ENCODE measurements around the gene MCRIP2. TPM values are rescaled to one million over a fixed set of nuclear protein-coding genes. Genes with fewer than 3 reads are reported as not detected.

The MCRIP2 gene
- total RNA-seq, 4 donors from 2014 or later = 17.3 to 35.6 (median 28.1) TPM

- no peak overlapping the region for H3K27ac ChIP-seq
Observed at GRCh38 chr16:598823-599739, 42.5 kb upstream of the MCRIP2 start.

GRCh38 chr16:600781-601180, 40.8 kb upstream of the MCRIP2 start:
- Histone ChIP-seq H3K27ac (no peak overlapping the region), H3K4me3 (no peak overlapping the region), H3K9me3 (no peaks in the 10 kb centered on the region), H3K36me3 (peaks cover 0 to 52% (median 4%) of the 10 kb centered on the region in 3 donors), H3K4me1 (peaks cover under 1 to 11% (median 5%) of the 10 kb centered on the region in 3 donors), H3K27me3 (no peaks in the 10 kb centered on the region)
- DNase-seq = no peak
- intact Hi-C loops (cut with DNase I) = no loop called here
- WGBS, 2 donors = 69% methylated on average over 7 of the region's 7 CpGs
- no peak for TF ChIP-seq POLR2A (IDR thresholded peaks at IDR 0.05)
- TF ChIP-seq CTCF (IDR thresholded peaks at IDR 0.05) = no peak

More at GRCh38 chr16:598823-599739, 42.5 kb upstream of the MCRIP2 start:
- WGBS, 2 donors = 95 to 96% methylated on average over 25 to 26 of the region's 43 CpGs
- H3K36me3 ChIP-seq = peaks cover 0 to 52% (median 0%) of the 10 kb centered on the region in 3 donors
- H3K4me1 ChIP-seq = peaks cover 14 to 28% (median 17%) of the 10 kb centered on the region in 3 donors
- intact Hi-C loops (cut with DNase I) = no loop called here
- H3K4me3 ChIP-seq = no peak overlapping the region
- H3K27me3 ChIP-seq = no peaks in the 10 kb centered on the region
- TF ChIP-seq POLR2A (IDR thresholded peaks at IDR 0.05) (no peak), CTCF (IDR thresholded peaks at IDR 0.05) (no peak)
- H3K9me3 ChIP-seq = no peaks in the 10 kb centered on the region
- no peak for DNase-seq

- peaks cover 0 to 31% (median 4%) of the 10 kb centered on the region in 3 donors for H3K36me3 ChIP-seq
- no peak overlapping the region for H3K4me3 ChIP-seq
- no peaks in the 10 kb centered on the region for H3K9me3 ChIP-seq
- TF ChIP-seq CTCF (IDR thresholded peaks at IDR 0.05) = no peak
- TF ChIP-seq POLR2A (IDR thresholded peaks at IDR 0.05) = no peak
- DNase-seq = no peak
- no peaks in the 10 kb centered on the region for H3K27me3 ChIP-seq
- intact Hi-C loops (cut with DNase I) = no loop called here
- H3K27ac ChIP-seq = no peak overlapping the region
- 80 to 91% methylated on average over 5 of the region's 5 CpGs for WGBS, 2 donors
- H3K4me1 ChIP-seq = peaks cover 0 to 26% (median 3%) of the 10 kb centered on the region in 3 donors
Observed at GRCh38 chr16:603933-604332, 37.7 kb upstream of the MCRIP2 start.

GRCh38 chr16:606656-607307, 34.8 kb upstream of the MCRIP2 start:
- TF ChIP-seq CTCF (IDR thresholded peaks at IDR 0.05) (no peak), POLR2A (IDR thresholded peaks at IDR 0.05) (no peak)
- Histone ChIP-seq H3K27me3 (no peaks in the 10 kb centered on the region), H3K36me3 (peaks cover 0 to 7% (median 4%) of the 10 kb centered on the region in 3 donors), H3K9me3 (no peaks in the 10 kb centered on the region), H3K4me1 (peaks cover 11 to 47% (median 12%) of the 10 kb centered on the region in 3 donors), H3K4me3 (no peak overlapping the region), H3K27ac (no peak overlapping the region)
- DNase-seq = no peak
- 84 to 88% methylated on average over 13 to 20 of the region's 22 CpGs for WGBS, 2 donors
- intact Hi-C loops (cut with DNase I) = no loop called here

GRCh38 chr16:608019-608418, 33.6 kb upstream of the MCRIP2 start:
- H3K4me1 ChIP-seq = peaks cover 11 to 47% (median 12%) of the 10 kb centered on the region in 3 donors
- WGBS, 2 donors = 44 to 45% methylated on average over 5 to 10 of the region's 10 CpGs
- peaks cover 0 to 4% (median 0%) of the 10 kb centered on the region in 3 donors for H3K36me3 ChIP-seq
- TF ChIP-seq POLR2A (IDR thresholded peaks at IDR 0.05) (no peak), CTCF (IDR thresholded peaks at IDR 0.05) (no peak)
- no peak overlapping the region for H3K27ac ChIP-seq
- no peaks in the 10 kb centered on the region for H3K9me3 ChIP-seq
- no peak for DNase-seq
- intact Hi-C loops (cut with DNase I) = no loop called here
- no peak overlapping the region for H3K4me3 ChIP-seq
- no peaks in the 10 kb centered on the region for H3K27me3 ChIP-seq

Measured in esophagus squamous epithelium (tissue), 5 donors.